ENCODE results near the gene NELFE.

Gene NELFE

DNA sequence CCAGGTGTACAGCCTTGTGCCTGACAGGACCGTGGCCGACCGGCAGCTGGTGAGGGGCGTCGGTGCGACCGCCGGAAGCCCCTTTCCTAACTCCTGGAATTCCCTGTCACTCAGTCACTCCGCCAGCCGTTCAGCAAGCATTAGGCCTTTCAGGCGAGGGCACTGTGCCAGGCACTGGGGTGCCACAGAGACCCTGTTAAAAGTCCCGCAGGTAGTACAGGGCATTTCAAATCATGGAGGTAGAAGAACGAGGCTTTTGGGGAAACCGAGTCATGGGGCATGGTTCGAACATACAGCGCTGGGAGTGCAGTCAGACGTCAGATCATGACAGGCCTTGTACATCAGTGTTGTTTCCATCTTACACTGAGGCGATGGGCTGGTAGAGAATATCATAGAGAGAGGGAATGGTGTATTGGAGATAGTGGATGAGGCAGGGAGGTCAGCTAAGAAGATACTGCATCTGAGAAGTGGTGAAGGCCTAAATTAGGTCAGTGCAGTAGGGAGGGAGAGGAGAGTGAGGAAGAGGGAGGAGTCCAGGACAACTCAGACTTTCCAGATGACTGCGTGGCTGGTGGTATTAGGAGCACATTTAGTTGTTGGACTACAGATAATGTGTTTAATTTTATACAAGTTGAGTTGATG is 14.1 kb upstream of the NELFE start:
- no peak for DNase-seq (ENCODE audit: low read depth in 2 of 2)

GRCh38 chr6:31971993-31972708 is 13.4 kb upstream of the NELFE start, which contains the start of gene DXO:
Gene DXO, minus strand, starts transcription at chr6:31972138. Its CDS starts 463 bp downstream, at chr6:31971675.
- DNase-seq (ENCODE audit: low read depth in 2 of 2) = peak; percentile 98 to 99

GRCh38 chr6:31971279-31971992 is 12.7 kb upstream of the NELFE start:
- no peak for DNase-seq (ENCODE audit: low read depth in 2 of 2)

- no peak for DNase-seq (ENCODE audit: low read depth in 2 of 2)
Observed at GRCh38 chr6:31970604-31971271, 12.0 kb upstream of the NELFE start.

DNA sequence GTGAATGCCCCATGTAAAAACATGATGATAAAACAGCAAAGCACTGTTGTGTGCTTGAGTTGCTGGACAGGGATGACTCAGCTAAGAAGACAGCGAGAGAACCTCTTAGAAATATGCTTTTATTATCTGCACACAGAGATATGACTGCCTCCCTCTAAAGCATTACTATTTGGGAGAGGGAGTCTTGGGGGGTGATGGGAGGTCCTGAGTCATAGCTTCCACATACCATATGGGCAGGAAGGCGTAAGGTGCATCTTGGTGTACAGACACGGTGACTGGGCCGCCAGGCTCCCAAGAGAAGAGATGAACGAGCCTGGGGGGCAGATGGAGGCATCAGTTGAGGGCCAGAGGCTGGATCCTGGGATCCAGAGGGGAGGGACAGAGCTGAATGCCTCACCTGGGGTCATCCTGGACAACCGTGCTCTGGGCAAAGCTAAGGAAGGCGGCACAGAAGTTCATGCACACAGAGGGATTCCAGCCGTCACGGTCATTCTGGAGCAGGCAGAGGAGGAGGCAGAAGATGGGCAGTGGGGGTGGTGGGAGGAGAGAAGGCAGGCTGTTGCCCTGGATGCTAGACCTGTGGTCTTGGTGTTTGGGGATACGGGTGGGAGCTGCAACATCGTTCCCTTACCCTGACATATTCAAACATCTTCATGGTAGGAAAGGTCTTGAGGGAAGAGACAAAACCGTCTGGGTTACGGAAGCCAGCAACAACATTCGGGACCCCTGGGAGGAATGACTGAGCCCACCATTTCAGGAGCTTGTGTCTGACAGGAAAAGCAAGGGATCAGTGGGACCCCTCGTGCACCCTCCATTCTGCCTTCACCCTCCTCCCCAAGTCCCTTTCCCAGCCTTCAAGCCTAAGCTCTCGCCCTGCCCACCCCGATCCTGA is 11.2 kb upstream of the NELFE start:
- no peak for DNase-seq (ENCODE audit: low read depth in 2 of 2)

GRCh38 chr6:31968791-31969711 is 10.3 kb upstream of the NELFE start:
- DNase-seq (ENCODE audit: low read depth in 2 of 2) = no peak

DNA sequence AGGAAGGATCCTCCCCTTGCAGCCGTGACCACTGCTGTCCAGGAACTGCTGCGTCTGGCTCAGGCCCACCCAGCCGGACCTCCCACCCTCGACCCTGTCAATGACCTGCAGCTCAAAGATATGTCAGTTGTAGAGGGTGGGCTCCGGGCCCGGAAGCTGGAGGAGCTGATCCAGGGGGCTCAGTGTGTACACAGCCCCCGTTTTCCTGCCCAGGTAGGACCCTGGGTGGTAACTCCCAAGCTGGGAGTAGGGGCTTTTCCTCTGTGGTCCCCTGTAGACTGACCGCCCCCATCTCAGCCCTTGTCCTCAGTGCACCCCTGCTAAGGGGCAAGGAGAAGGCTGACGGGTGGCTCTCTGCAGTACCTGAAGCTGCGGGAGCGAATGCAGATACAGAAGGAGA is 9.6 kb upstream of the NELFE start:
- DNase-seq (ENCODE audit: low read depth in 2 of 2) = no peak

- no peak for DNase-seq (ENCODE audit: low read depth in 2 of 2)
Observed at GRCh38 chr6:31967926-31968320, 9.2 kb upstream of the NELFE start.

DNA sequence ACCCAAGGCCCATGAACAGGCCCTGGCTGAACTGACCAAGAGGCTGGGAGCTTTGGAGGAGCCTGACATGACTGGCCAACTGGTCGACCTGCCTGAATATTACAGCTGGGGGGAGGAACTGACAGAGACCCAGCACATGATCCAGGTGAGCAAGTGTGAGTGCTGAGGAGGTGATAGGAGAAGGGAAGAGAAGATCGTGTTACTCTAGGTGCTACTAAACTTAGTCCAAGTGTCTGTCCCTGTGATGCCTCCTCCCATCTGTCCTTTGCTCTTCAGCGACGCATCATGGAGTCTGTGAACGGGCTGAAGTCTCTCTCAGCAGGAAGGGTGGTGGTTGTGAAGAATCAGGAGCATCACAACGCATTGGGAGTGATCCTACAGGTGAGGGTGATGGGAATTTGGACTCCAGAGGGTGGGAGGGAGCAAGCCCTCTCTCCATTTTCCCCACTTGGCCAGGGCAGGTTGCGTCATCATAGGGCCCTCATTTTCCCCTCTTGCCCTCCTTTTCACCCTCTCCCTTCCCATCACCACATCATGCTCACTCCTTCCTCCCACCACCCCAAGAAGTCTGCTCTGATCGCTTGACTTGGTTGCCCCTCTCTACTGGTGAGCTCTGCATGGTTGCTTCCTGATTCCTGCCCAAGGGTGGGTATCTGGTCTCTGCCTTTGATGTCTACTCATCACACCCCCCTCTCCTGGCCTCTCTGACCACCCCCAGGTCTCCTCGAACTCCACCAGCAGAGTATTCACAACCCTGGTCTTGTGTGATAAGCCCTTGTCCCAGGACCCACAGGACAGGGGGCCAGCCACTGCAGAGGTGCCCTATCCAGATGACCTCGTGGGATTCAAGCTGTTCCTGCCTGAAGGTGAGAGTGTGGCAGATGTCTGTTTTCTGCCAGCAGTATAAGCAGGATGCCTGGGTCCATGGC is 8.5 kb upstream of the NELFE start:
- DNase-seq (ENCODE audit: low read depth in 2 of 2) = no peak

GRCh38 chr6:31966506-31966905 is 7.7 kb upstream of the NELFE start:
- DNase-seq (ENCODE audit: low read depth in 2 of 2) = no peak

- no peak for DNase-seq (ENCODE audit: low read depth in 2 of 2)
Observed at GRCh38 chr6:31965700-31966099, 6.9 kb upstream of the NELFE start.

DNA sequence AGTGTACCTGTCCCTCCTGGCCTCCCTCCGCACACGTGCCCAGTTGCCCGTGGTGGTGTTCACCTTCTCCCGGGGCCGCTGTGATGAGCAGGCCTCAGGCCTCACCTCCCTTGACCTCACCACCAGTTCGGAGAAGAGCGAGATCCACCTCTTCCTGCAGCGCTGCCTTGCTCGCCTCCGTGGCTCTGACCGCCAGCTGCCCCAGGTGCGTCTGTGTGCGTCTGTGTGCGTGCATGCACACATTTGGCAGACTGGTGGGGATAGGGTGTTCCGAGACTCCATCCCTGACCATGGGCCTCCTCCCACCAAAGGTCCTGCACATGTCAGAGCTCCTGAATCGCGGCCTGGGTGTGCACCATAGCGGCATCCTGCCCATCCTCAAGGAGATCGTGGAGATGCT is 5.2 kb upstream of the NELFE start:
- DNase-seq (ENCODE audit: low read depth in 2 of 2) = no peak

GRCh38 chr6:31961616-31962015 is 2.8 kb upstream of the NELFE start:
- DNase-seq (ENCODE audit: low read depth in 2 of 2) = no peak

DNA sequence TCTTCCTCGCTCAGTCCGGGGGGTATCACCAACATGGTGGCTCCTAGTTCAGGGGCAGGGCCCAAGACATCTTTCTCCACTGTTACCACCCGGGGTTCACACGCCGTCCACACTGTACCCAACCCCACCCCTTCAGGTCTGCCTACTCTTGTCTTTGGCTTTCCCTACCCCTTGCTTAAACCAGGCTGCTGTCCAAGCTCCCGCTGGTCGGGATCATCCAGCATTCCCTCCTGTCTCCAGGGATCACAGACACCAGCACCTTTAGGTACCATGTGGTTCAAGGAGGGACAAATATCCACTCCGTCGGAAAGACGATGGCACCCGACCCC is 395 bp downstream of the NELFE start:
- DNase-seq (ENCODE audit: low read depth in 2 of 2) = no peak

GRCh38 chr6:31956796-31957195 is 2.0 kb downstream of the NELFE start:
- no peak for DNase-seq (ENCODE audit: low read depth in 2 of 2)

GRCh38 chr6:31954511-31954910 is 4.3 kb downstream of the NELFE start:
- DNase-seq (ENCODE audit: low read depth in 2 of 2) = no peak

GRCh38 chr6:31952890-31953289 is 5.9 kb downstream of the NELFE start:
- no peak for DNase-seq (ENCODE audit: low read depth in 2 of 2)

GRCh38 chr6:31952140-31952805 is 6.5 kb downstream of the NELFE start:
- no peak for DNase-seq (ENCODE audit: low read depth in 2 of 2)

All from stimulated activated CD8-positive, alpha-beta memory T cell treated with anti-CD3 and anti-CD28 coated beads, Interleukin-15, amount 100 ng/mL, for 48 hours (primary cell).